ENCODE results near the gene BSPRY.

The BSPRY gene

GRCh38 chr9:113307396-113307975 is 41.9 kb upstream of the BSPRY start:
- no peaks in the 10 kb centered on the region for H3K36me3 ChIP-seq
- H3K27ac ChIP-seq: no peak overlapping the region
- TF ChIP-seq, protein P1, sequence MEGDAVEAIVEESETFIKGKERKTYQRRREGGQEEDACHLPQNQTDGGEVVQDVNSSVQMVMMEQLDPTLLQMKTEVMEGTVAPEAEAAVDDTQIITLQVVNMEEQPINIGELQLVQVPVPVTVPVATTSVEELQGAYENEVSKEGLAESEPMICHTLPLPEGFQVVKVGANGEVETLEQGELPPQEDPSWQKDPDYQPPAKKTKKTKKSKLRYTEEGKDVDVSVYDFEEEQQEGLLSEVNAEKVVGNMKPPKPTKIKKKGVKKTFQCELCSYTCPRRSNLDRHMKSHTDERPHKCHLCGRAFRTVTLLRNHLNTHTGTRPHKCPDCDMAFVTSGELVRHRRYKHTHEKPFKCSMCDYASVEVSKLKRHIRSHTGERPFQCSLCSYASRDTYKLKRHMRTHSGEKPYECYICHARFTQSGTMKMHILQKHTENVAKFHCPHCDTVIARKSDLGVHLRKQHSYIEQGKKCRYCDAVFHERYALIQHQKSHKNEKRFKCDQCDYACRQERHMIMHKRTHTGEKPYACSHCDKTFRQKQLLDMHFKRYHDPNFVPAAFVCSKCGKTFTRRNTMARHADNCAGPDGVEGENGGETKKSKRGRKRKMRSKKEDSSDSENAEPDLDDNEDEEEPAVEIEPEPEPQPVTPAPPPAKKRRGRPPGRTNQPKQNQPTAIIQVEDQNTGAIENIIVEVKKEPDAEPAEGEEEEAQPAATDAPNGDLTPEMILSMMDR (IDR thresholded peaks at IDR 0.05): no peak
- H3K9me3 ChIP-seq: no peaks in the 10 kb centered on the region
- H3K27me3 ChIP-seq: peaks cover 0 to 19% of the 10 kb centered on the region in 2 donors
- no peak overlapping the region for H3K4me3 ChIP-seq
- intact Hi-C loops (cut with DNase I; ENCODE audit: low total_unique reads): no loop called here
- H3K4me1 ChIP-seq: no peaks in the 10 kb centered on the region
- no peak for DNase-seq

DNA sequence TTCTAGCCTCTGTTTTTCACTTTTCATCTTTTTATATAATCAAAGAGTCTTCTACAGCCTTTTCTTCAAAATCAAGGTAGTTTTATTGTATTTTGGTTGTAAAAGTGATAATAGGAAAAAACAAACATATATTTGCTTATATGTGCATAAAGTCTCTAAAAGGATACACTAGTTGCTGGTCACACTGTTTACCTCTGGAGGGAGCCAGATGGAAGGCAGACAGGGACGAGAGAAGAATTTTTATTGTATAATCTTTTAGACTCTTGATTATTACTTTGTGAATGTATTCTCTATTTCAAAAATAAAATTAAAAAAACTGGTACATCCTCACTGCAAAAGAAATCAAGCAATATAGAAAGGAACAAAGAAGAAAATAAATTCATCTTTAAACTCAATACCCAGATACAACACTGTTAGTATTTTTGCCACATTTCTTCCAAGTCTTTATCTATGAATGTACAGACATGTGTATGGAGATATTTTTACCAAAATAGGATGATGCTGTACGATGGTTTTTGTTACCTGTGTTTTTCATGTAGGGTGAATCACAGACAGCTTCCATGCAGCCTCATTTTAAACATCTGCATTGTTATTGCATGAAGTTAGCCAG is 40.0 kb upstream of the BSPRY start:
- TF ChIP-seq, protein P1 (IDR thresholded peaks at IDR 0.05): peak; percentile 50 to 54
- Histone ChIP-seq H3K36me3 (no peaks in the 10 kb centered on the region), H3K4me3 (no peak overlapping the region), H3K27me3 (peaks cover 0 to 14% of the 10 kb centered on the region in 2 donors), H3K27ac (no peak overlapping the region), H3K9me3 (no peaks in the 10 kb centered on the region), H3K4me1 (no peaks in the 10 kb centered on the region)
- intact Hi-C loops (cut with DNase I; ENCODE audit: low total_unique reads): no loop called here
- DNase-seq: no peak

GRCh38 chr9:113310538-113310937 is 38.8 kb upstream of the BSPRY start:
- Histone ChIP-seq H3K27ac (no peak overlapping the region), H3K9me3 (no peaks in the 10 kb centered on the region), H3K4me3 (no peak overlapping the region), H3K36me3 (no peaks in the 10 kb centered on the region), H3K4me1 (peaks cover 0 to 3% (median 0%) of the 10 kb centered on the region in 4 donors), H3K27me3 (peaks cover 0 to 11% of the 10 kb centered on the region in 2 donors)
- no peak for DNase-seq
- intact Hi-C loops (cut with DNase I; ENCODE audit: low total_unique reads): loop anchor here (10.0 kb wide), 1 partner anchor 64 kb away; the partner anchor contains the start of gene HDHD3
- TF ChIP-seq, protein P1 (IDR thresholded peaks at IDR 0.05): no peak

- intact Hi-C loops (cut with DNase I; ENCODE audit: low total_unique reads): loop anchor here (10.0 kb wide), 1 partner anchor 63 kb away; the partner anchor contains the start of gene HDHD3
- DNase-seq: no peak
- TF ChIP-seq, protein P1 (IDR thresholded peaks at IDR 0.05): no peak
- Histone ChIP-seq H3K4me3 (no peak overlapping the region), H3K36me3 (peaks cover 0 to 8% (median 0%) of the 10 kb centered on the region in 3 donors), H3K9me3 (no peaks in the 10 kb centered on the region), H3K27me3 (peaks cover 0 to 9% of the 10 kb centered on the region in 2 donors), H3K4me1 (peaks cover 0 to 11% (median 0%) of the 10 kb centered on the region in 4 donors), H3K27ac (no peak overlapping the region)
These were observed 37.4 kb upstream of the BSPRY start for GRCh38 chr9:113311961-113312360.

- Histone ChIP-seq H3K27me3 (no peaks in the 10 kb centered on the region), H3K9me3 (no peaks in the 10 kb centered on the region), H3K4me3 (no peak overlapping the region), H3K4me1 (peaks cover 0 to 11% (median 0%) of the 10 kb centered on the region in 4 donors), H3K27ac (no peak overlapping the region), H3K36me3 (peaks cover 0 to 15% (median 0%) of the 10 kb centered on the region in 3 donors)
- DNase-seq: no peak
- intact Hi-C loops (cut with DNase I; ENCODE audit: low total_unique reads): loop anchor here (10.0 kb wide), 1 partner anchor 62 kb away; the partner anchor contains the start of gene HDHD3
- TF ChIP-seq, protein P1 (IDR thresholded peaks at IDR 0.05): no peak
These were observed 36.1 kb upstream of the BSPRY start for GRCh38 chr9:113313261-113313660.

Measured in tibial artery (tissue), 4 donors.